ENCODE measurements around the gene WNT3A.

Gene WNT3A

GRCh38 chr1:228101614-228101993, 94.8 kb downstream of the WNT3A start:
- CTCF ChIA-PET: no interaction called here
- POLR2A ChIA-PET: interaction anchor here (0.8 to 1.6 kb wide), 4 partner anchors 13 to 91 kb away, joined by 3 to 5 read pairs (median 4); partner anchors contain the start of gene ARF1
- no peak for TF ChIP-seq CTCF (IDR thresholded peaks at IDR 0.05; ENCODE audit: control extremely low read depth, extremely low read depth, low read depth, missing control alignments)
- peak; percentile 34 for DNase-seq (ENCODE audit: extremely low spot score)

GRCh38 chr1:228101994-228102790, 95.4 kb downstream of the WNT3A start:
- CTCF ChIA-PET: no interaction called here
- DNase-seq (ENCODE audit: extremely low spot score): peak; percentile 73
- POLR2A ChIA-PET: interaction anchor here (0.8 to 1.6 kb wide), 4 partner anchors 13 to 92 kb away, joined by 3 to 5 read pairs (median 4); partner anchors contain the start of gene ARF1
- TF ChIP-seq CTCF (IDR thresholded peaks at IDR 0.05; ENCODE audit: control extremely low read depth, extremely low read depth, low read depth, missing control alignments): peak; percentile 46

- no peak for TF ChIP-seq CTCF (IDR thresholded peaks at IDR 0.05; ENCODE audit: control extremely low read depth, extremely low read depth, low read depth, missing control alignments)
- peak; percentile 98 for DNase-seq (ENCODE audit: extremely low spot score)
- ChIA-PET CTCF (no interaction called here), POLR2A (interaction anchor here (1.0 kb wide), 1 partner anchor 8 kb away, joined by 3 read pairs; no protein-coding TSS in a partner anchor)
These were observed 96.2 kb downstream of the WNT3A start, which contains the start of gene C1orf35 for GRCh38 chr1:228102791-228103620. Gene C1orf35 (minus strand): TSS chr1:228103325. CDS start chr1:228103227, 98 bp downstream.

GRCh38 chr1:228104526-228105269, 97.9 kb downstream of the WNT3A start:
- no peak for TF ChIP-seq CTCF (IDR thresholded peaks at IDR 0.05; ENCODE audit: control extremely low read depth, extremely low read depth, low read depth, missing control alignments)
- CTCF ChIA-PET: no interaction called here
- POLR2A ChIA-PET: no interaction called here
- DNase-seq (ENCODE audit: extremely low spot score): no peak

GRCh38 chr1:228105270-228105995, 98.6 kb downstream of the WNT3A start:
- DNase-seq (ENCODE audit: extremely low spot score): no peak
- TF ChIP-seq CTCF (IDR thresholded peaks at IDR 0.05; ENCODE audit: control extremely low read depth, extremely low read depth, low read depth, missing control alignments): no peak
- ChIA-PET CTCF (interaction anchor here (1.9 kb wide), 1 partner anchor 26 kb away, joined by 10 read pairs; no protein-coding TSS in a partner anchor), POLR2A (interaction anchor here (1.5 kb wide), 1 partner anchor 23 kb away, joined by 5 read pairs; the partner anchor contains the start of gene ARF1)

All from GM10248 (cell line).